ENCODE data around the gene PRKX.
"Not testable (repeated sequence)": the region's sequence is repeated elsewhere in the genome, so short reads cannot be mapped to it uniquely, and the experiment has no call there.

The PRKX gene

DNA sequence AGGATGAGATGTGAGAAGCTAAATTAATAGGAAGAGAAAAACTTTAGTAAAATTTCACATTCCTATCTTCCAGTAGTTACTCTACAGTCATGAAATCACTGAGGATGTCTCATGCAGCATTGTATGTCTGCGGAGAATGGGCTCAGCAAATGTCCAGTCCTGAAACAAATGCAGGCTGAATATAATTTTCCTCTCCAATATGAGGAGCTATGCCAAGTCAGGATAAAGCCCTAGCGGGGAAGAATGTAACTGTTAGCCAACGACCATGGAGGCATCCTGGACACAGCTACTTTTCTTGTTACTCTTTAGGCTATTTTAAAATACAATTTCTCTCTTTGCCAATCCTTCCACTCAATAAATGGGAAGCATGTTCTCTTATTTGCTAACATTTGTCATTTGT is 127.7 kb downstream of the PRKX start:
- no peak overlapping the region for H3K4me3 Mint-ChIP-seq

GRCh38 chrX:3584415-3584996 is 128.9 kb downstream of the PRKX start:
- H3K9me3 Mint-ChIP-seq, result no peaks in the 10 kb centered on the region
- H3K4me1 Mint-ChIP-seq, result peaks cover 12% of the 10 kb centered on the region
- no peaks in the 10 kb centered on the region for H3K27me3 Mint-ChIP-seq
- no peak overlapping the region for H3K27ac Mint-ChIP-seq
- peaks cover 13% of the 10 kb centered on the region for H3K36me3 Mint-ChIP-seq
- no peak overlapping the region for H3K4me3 Mint-ChIP-seq
- no peak for ATAC-seq

More for the DNA sequence above, 127.7 kb downstream of the PRKX start:
- Mint-ChIP-seq H3K4me1 (peaks cover 12% of the 10 kb centered on the region), H3K27ac (no peak overlapping the region), H3K9me3 (no peaks in the 10 kb centered on the region), H3K36me3 (peaks cover 10% of the 10 kb centered on the region), H3K27me3 (no peaks in the 10 kb centered on the region)
- ATAC-seq, result no peak

DNA sequence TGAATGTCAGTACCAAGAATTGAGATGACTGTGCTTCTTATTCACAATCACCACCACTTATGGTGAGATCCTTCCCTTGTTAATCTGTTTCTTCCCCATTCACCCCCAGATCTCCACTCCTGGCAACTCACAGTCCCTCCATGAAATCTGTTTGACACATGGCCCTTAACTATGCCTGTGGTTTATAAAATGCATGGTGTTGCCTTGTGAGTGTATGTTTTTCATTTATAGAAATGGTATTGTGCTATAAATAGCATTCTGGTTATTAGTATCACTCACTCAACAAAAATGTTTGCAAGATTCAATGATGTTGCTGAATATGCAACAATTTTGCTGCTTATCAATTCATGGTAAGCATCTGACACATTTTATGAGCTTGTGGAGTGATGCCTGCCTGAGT is 131.0 kb downstream of the PRKX start:
- H3K4me3 Mint-ChIP-seq, result no peak overlapping the region
- H3K27me3 Mint-ChIP-seq, result no peaks in the 10 kb centered on the region
- H3K27ac Mint-ChIP-seq, result no peak overlapping the region
- no peak for ATAC-seq
- no peaks in the 10 kb centered on the region for H3K9me3 Mint-ChIP-seq
- H3K4me1 Mint-ChIP-seq, result peaks cover 12% of the 10 kb centered on the region
- H3K36me3 Mint-ChIP-seq, result peaks cover 17% of the 10 kb centered on the region

DNA sequence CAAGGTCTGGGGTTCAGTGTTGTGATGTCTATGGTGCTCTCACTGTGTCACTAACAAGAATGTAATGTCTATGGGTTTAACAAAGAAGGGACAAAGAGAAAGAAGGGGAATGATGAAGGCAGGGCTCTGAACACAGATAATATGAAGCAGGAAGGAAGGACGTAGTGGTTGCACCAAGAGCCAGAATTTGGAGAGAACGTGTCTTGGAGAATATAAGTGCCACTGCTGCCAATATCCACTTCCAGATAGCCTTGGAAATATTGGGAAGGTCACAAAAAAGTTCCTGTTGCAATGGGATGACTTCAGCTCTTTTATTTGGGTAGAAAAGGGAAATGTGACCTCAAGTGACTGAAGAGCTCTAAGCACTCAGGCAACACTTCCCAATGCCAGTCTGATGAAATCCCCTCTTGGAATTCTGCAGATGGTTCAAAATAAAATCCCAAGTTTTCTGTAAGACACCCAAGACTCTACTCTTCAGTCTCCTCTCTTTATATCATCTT is 131.8 kb downstream of the PRKX start:
- Mint-ChIP-seq H3K27ac (no peak overlapping the region), H3K4me1 (peaks cover 12% of the 10 kb centered on the region), H3K27me3 (no peaks in the 10 kb centered on the region), H3K4me3 (no peak overlapping the region), H3K36me3 (peaks cover 17% of the 10 kb centered on the region), H3K9me3 (no peaks in the 10 kb centered on the region)
- ATAC-seq, result no peak

GRCh38 chrX:3577551-3577950 is 135.9 kb downstream of the PRKX start:
- Mint-ChIP-seq H3K4me1 (no peaks in the 10 kb centered on the region), H3K4me3 (no peak overlapping the region), H3K9me3 (peaks cover 4% of the 10 kb centered on the region), H3K27me3 (no peaks in the 10 kb centered on the region), H3K27ac (no peak overlapping the region), H3K36me3 (peaks cover 22% of the 10 kb centered on the region)
- ATAC-seq, result no peak

GRCh38 chrX:3576886-3577501 is 136.5 kb downstream of the PRKX start:
- H3K4me3 Mint-ChIP-seq, result no peak overlapping the region
- no peaks in the 10 kb centered on the region for H3K4me1 Mint-ChIP-seq

DNA sequence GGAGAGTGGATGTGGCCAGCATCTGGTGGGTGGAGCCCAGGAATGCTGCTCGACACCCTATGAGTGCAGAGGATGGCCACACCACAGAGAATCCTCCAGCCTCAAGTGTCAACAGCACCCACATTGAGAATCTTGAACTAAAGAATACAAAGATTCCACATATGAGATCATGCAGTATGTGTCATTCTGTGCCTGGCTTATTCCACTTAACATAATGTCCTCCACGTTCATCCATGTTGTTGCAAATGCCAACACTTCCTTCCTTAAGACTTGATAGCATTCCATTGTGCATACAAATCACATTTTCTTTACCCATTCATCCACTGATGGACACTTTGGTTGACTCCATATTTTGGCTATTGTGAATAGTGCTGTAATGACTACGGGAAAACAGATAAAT is 145.8 kb downstream of the PRKX start:
- no peaks in the 10 kb centered on the region for H3K4me1 Mint-ChIP-seq
- no peaks in the 10 kb centered on the region for H3K36me3 Mint-ChIP-seq

More at GRCh38 chrX:3576886-3577501, 136.5 kb downstream of the PRKX start:
- no peak for ATAC-seq
- Mint-ChIP-seq H3K27ac (no peak overlapping the region), H3K9me3 (peaks cover 4% of the 10 kb centered on the region), H3K36me3 (peaks cover 22% of the 10 kb centered on the region), H3K27me3 (no peaks in the 10 kb centered on the region)

DNA sequence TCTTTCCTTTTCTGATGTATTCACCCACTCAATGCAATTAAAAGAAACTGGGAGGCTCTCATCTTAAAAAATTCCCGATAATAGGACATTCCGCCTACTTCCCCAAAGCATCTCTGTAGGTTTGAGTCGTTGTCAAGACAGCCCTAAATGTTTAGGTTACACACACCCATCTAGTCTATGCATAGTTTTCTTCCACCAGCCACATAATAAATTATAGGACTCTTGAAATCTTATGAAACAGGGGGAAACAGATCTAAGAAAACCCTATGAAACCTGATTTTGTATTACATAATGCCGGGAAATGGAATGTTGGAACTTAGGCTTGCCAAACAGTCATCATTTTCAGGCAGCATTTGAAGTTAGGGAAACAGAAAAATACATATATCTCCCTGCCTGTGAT is 150.0 kb downstream of the PRKX start:
- Mint-ChIP-seq H3K27me3 (no peaks in the 10 kb centered on the region), H3K4me3 (no peak overlapping the region), H3K27ac (no peak overlapping the region), H3K9me3 (no peaks in the 10 kb centered on the region), H3K4me1 (no peaks in the 10 kb centered on the region), H3K36me3 (peaks cover 11% of the 10 kb centered on the region)
- no peak for ATAC-seq

More for the DNA sequence above, 145.8 kb downstream of the PRKX start:
- H3K9me3 Mint-ChIP-seq, result no peaks in the 10 kb centered on the region
- ATAC-seq, result no peak
- H3K27me3 Mint-ChIP-seq, result no peaks in the 10 kb centered on the region
- no peak overlapping the region for H3K27ac Mint-ChIP-seq
- no peak overlapping the region for H3K4me3 Mint-ChIP-seq

- H3K27ac Mint-ChIP-seq, H3K27me3 Mint-ChIP-seq, ATAC-seq, H3K9me3 Mint-ChIP-seq, H3K4me1 Mint-ChIP-seq, H3K4me3 Mint-ChIP-seq: not testable (repeated sequence)
- peaks cover 11% of the 10 kb centered on the region for H3K36me3 Mint-ChIP-seq
These were observed 153.4 kb downstream of the PRKX start for GRCh38 chrX:3560010-3560409.
